ENCODE data around the gene RBP7.

Gene RBP7

DNA sequence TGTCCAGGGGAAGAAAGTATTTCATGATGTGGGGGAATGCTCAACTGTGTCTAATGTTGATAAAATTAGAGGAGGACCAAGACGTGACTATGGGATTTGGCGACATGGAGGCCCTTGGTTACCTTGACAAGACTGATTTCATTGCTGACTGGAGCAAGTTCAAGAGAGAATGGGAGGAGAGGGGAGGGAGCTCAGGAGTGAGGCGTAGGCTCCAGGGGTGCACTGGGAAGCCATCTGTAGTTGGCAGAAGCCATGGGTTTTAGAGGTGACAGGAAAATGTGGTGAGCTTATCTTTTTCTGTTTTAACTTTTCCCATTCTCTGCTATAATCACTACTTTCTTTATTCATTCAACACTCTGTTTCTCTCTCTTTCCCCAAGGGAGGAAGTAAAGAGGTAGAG lies 51.6 kb downstream of the RBP7 start:
- no peak overlapping the region for H3K4me2 ChIP-seq (ENCODE audit: low read depth, low read length)
- 0 out of 2 replicates have a peak, but pooled peaks cover 3% of the 10 kb centered on the region for H3K36me3 ChIP-seq (replicated peaks; ENCODE audit: insufficient read depth, low read length)
- no peak for TF ChIP-seq EZH2phosphoT487 (IDR thresholded peaks at IDR 0.05; ENCODE audit: low read length)
- TF ChIP-seq, protein P1, sequence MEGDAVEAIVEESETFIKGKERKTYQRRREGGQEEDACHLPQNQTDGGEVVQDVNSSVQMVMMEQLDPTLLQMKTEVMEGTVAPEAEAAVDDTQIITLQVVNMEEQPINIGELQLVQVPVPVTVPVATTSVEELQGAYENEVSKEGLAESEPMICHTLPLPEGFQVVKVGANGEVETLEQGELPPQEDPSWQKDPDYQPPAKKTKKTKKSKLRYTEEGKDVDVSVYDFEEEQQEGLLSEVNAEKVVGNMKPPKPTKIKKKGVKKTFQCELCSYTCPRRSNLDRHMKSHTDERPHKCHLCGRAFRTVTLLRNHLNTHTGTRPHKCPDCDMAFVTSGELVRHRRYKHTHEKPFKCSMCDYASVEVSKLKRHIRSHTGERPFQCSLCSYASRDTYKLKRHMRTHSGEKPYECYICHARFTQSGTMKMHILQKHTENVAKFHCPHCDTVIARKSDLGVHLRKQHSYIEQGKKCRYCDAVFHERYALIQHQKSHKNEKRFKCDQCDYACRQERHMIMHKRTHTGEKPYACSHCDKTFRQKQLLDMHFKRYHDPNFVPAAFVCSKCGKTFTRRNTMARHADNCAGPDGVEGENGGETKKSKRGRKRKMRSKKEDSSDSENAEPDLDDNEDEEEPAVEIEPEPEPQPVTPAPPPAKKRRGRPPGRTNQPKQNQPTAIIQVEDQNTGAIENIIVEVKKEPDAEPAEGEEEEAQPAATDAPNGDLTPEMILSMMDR (IDR thresholded peaks at IDR 0.05; ENCODE audit: low read length), result no peak
- TF ChIP-seq EZH2 (optimal IDR thresholded peaks at IDR 0.05; ENCODE audit: low read depth, low read length), result no peak
- H3F3A ChIP-seq (ENCODE audit: insufficient read depth, low read length), result no peaks in the 10 kb centered on the region
- H3K27me3 ChIP-seq (replicated peaks; ENCODE audit: insufficient read depth, low read length), result no peaks in the 10 kb centered on the region
- no peaks in the 10 kb centered on the region for H3K4me1 ChIP-seq (ENCODE audit: low read length)
- H3K79me2 ChIP-seq (ENCODE audit: low read length), result peaks cover 98% of the 10 kb centered on the region
- no peak overlapping the region for H3K9ac ChIP-seq (ENCODE audit: low read length)
- H3K9me2 ChIP-seq (replicated peaks; ENCODE audit: insufficient read depth, low read length), result no peaks in the 10 kb centered on the region
- no peak overlapping the region for H3K27ac ChIP-seq (ENCODE audit: low read length)
- no peak overlapping the region for H3K4me3 ChIP-seq (ENCODE audit: low read length)
- no peak for DNase-seq
- no peaks in the 10 kb centered on the region for H3K9me3 ChIP-seq (replicated peaks; ENCODE audit: insufficient read depth, low read length)
- H4K20me1 ChIP-seq (ENCODE audit: insufficient read depth, low read length), result peaks cover 16% of the 10 kb centered on the region
- no peak overlapping the region for H2AFZ ChIP-seq (ENCODE audit: low read length)

DNA sequence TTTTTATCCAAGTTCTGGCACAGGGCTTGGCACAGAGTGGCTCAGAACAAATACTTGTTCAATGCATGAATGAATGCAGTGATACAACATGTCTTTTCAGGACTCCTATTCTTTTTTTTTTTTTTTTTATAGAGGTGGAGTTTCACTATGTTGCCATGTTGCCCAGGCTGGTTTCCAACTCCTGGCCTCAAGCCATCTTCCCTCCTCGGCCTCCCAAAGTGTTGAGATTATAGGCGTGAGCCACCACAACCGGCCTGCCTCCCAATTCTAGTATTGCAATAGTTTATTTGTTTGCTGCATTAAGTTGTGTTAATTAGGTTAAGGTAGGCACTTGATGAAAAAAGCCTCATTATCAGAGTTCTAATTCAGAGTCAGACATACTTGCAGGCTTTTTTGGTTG lies 53.6 kb downstream of the RBP7 start:
- no peak overlapping the region for H3K4me2 ChIP-seq (ENCODE audit: low read depth, low read length)
- H3K27me3 ChIP-seq (replicated peaks; ENCODE audit: insufficient read depth, low read length), result no peaks in the 10 kb centered on the region
- H3K79me2 ChIP-seq (ENCODE audit: low read length), result peaks cover 96% of the 10 kb centered on the region
- no peaks in the 10 kb centered on the region for H3F3A ChIP-seq (ENCODE audit: insufficient read depth, low read length)
- no peaks in the 10 kb centered on the region for H3K9me3 ChIP-seq (replicated peaks; ENCODE audit: insufficient read depth, low read length)
- H3K9ac ChIP-seq (ENCODE audit: low read length), result no peak overlapping the region
- H3K27ac ChIP-seq (ENCODE audit: low read length), result no peak overlapping the region
- H3K4me1 ChIP-seq (ENCODE audit: low read length), result no peaks in the 10 kb centered on the region
- H3K36me3 ChIP-seq (replicated peaks; ENCODE audit: insufficient read depth, low read length), result 0 out of 2 replicates have a peak, but pooled peaks cover 3% of the 10 kb centered on the region
- H3K9me2 ChIP-seq (replicated peaks; ENCODE audit: insufficient read depth, low read length), result no peaks in the 10 kb centered on the region
- H3K4me3 ChIP-seq (ENCODE audit: low read length), result no peak overlapping the region
- no peak overlapping the region for H2AFZ ChIP-seq (ENCODE audit: low read length)
- H4K20me1 ChIP-seq (ENCODE audit: insufficient read depth, low read length), result peaks cover 12% of the 10 kb centered on the region; the same call in 1 of the 2 replicates
- DNase-seq, result no peak
- TF ChIP-seq EZH2phosphoT487 (IDR thresholded peaks at IDR 0.05; ENCODE audit: low read length) (no peak), EZH2 (optimal IDR thresholded peaks at IDR 0.05; ENCODE audit: low read depth, low read length) (no peak)
- TF ChIP-seq, protein P1 (IDR thresholded peaks at IDR 0.05; ENCODE audit: low read length), result no peak

DNA sequence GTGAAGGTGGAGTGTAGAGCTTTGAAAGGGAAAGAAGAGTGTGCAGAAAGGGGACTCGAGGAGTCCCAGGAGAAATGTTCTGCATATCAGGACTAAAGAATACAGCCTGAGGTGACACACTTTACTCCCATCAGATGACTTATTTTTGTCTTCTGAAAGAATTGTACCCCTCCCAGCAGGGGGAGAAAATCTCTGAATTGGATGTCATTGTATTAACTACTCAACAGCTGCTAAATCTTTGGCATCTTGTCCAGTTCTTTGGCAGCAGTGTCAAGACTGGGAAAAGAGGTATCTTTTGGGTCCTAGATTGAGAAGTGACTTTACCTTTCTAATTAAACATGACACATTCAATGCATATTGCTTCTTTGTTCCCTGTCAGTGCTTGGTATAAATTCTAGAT lies 54.6 kb downstream of the RBP7 start:
- Histone ChIP-seq H3K4me1 (ENCODE audit: low read length) (peaks cover 8% of the 10 kb centered on the region), H3F3A (ENCODE audit: insufficient read depth, low read length) (no peaks in the 10 kb centered on the region), H2AFZ (ENCODE audit: low read length) (no peak overlapping the region), H3K9me3 (replicated peaks; ENCODE audit: insufficient read depth, low read length) (no peaks in the 10 kb centered on the region), H3K9ac (ENCODE audit: low read length) (no peak overlapping the region), H4K20me1 (ENCODE audit: insufficient read depth, low read length) (0 out of 2 replicates have a peak, but pooled peaks cover 6% of the 10 kb centered on the region), H3K79me2 (ENCODE audit: low read length) (peaks cover 96% of the 10 kb centered on the region), H3K27me3 (replicated peaks; ENCODE audit: insufficient read depth, low read length) (no peaks in the 10 kb centered on the region), H3K4me2 (ENCODE audit: low read depth, low read length) (no peak overlapping the region), H3K27ac (ENCODE audit: low read length) (no peak overlapping the region), H3K36me3 (replicated peaks; ENCODE audit: insufficient read depth, low read length) (0 out of 2 replicates have a peak, but pooled peaks cover 3% of the 10 kb centered on the region), H3K9me2 (replicated peaks; ENCODE audit: insufficient read depth, low read length) (no peaks in the 10 kb centered on the region), H3K4me3 (ENCODE audit: low read length) (no peak overlapping the region)
- TF ChIP-seq EZH2 (optimal IDR thresholded peaks at IDR 0.05; ENCODE audit: low read depth, low read length), result no peak
- no peak for TF ChIP-seq EZH2phosphoT487 (IDR thresholded peaks at IDR 0.05; ENCODE audit: low read length)
- TF ChIP-seq, protein P1 (IDR thresholded peaks at IDR 0.05; ENCODE audit: low read length), result no peak
- no peak for DNase-seq
